ENCODE measurements around the gene JPT2. TPM values are rescaled to one million over a fixed set of nuclear protein-coding genes. Genes with fewer than 3 reads are reported as not detected.

The JPT2 gene
- total RNA-seq, 1 experiment from 2014 or later = 113 TPM

DNA sequence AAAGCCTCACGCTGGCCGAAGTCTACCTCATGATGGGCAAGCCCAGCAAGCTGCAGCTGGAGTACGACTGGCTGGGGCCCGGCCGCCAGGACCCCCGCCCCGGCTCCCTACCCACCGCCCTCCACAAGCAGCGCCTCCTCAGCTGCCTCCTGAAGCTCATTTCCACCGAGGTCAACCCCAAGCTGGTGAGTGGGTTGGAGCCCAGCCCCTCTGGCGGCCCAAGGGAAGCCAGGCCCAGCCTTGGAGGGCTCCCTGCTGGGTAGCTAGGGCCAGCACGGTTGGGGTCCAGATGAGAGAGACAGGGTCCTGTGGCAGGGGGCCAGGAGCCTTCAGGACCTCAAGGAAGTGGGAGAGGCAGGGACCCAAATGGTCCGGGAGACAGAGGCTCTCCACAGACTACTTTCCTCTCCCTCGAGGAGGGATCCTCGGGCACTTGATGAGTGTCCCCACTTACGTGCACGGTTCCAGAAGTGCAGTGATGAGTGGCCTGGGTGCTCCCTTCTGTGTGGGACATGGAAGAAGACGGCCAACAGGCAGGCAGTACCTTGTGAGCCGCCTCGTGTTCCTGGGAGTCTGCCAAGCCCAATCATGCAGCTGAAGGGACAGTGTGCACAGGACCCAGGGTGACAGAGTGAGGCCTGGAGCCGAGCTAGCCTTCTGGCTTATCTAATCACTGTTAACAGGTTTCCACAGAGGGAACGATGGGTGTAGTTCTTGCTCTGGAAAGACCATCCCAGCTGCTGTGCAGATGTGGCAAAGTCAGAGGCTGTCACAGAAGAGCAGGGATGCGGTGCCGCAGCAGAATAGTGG lies 21.1 kb upstream of the JPT2 start:
- no peak for TF ChIP-seq POLR2AphosphoS5 (IDR thresholded peaks at IDR 0.05; ENCODE audit: low read depth, low read length)
- no peak for TF ChIP-seq SRF (IDR thresholded peaks at IDR 0.05; ENCODE audit: low read depth)
- TF ChIP-seq POLR2A (IDR thresholded peaks at IDR 0.05; ENCODE audit: borderline replicate concordance, extremely low read depth, insufficient read depth, insufficient read length) = no peak
- TF ChIP-seq TCF7L2 (IDR thresholded peaks at IDR 0.05; ENCODE audit: borderline replicate concordance, extremely low read depth, insufficient read depth, insufficient read length) = no peak
- no peak for TF ChIP-seq EGR1 (IDR thresholded peaks at IDR 0.05; ENCODE audit: low read depth)
- TF ChIP-seq, protein P1, sequence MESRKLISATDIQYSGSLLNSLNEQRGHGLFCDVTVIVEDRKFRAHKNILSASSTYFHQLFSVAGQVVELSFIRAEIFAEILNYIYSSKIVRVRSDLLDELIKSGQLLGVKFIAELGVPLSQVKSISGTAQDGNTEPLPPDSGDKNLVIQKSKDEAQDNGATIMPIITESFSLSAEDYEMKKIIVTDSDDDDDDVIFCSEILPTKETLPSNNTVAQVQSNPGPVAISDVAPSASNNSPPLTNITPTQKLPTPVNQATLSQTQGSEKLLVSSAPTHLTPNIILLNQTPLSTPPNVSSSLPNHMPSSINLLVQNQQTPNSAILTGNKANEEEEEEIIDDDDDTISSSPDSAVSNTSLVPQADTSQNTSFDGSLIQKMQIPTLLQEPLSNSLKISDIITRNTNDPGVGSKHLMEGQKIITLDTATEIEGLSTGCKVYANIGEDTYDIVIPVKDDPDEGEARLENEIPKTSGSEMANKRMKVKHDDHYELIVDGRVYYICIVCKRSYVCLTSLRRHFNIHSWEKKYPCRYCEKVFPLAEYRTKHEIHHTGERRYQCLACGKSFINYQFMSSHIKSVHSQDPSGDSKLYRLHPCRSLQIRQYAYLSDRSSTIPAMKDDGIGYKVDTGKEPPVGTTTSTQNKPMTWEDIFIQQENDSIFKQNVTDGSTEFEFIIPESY (IDR thresholded peaks at IDR 0.05; ENCODE audit: extremely low read depth, insufficient replicate concordance, low read length) = no peak
- no peak for TF ChIP-seq ZNF274 (IDR thresholded peaks at IDR 0.05; ENCODE audit: low read depth, low read length)
- ChIA-PET RAD21 (ENCODE audit: low non-redundant PET in 1 of 2, low total read pairs in 2 of 2, uncharacterized antibody in 2 of 2, unreplicated experiment in 2 of 2) (no interaction called here), CTCF (no interaction called here), POLR2A (interaction anchor here (0.5 kb wide), 1 partner anchor 8 kb away, joined by 3 read pairs; no protein-coding TSS in a partner anchor)
- no peak overlapping the region for H3K4me2 ChIP-seq (ENCODE audit: low read length)
- H3K36me3 ChIP-seq (ENCODE audit: control insufficient read depth in 1 of 2, insufficient read depth in 2 of 2, low read length in 2 of 2) = peaks cover 11 to 21% of the 10 kb centered on the region in 2 experiments
- H3K9me3 ChIP-seq (ENCODE audit: control insufficient read depth in 1 of 2, insufficient read depth in 1 of 2, low read depth in 1 of 2, low read length in 2 of 2) = no peaks in the 10 kb centered on the region
- no peaks in the 10 kb centered on the region for H3K27me3 ChIP-seq (ENCODE audit: insufficient read depth, low read length)
- no TSS peak for BruUV-seq (replicated peaks)
- no peak overlapping the region for H3K9ac ChIP-seq (ENCODE audit: low read length)
- H4K20me1 ChIP-seq (ENCODE audit: insufficient read depth) = no peaks in the 10 kb centered on the region
- H2AFZ ChIP-seq (ENCODE audit: low read depth, low read length, poor library complexity, severe bottlenecking) = no peak overlapping the region
- H3K4me1 ChIP-seq (ENCODE audit: control insufficient read depth in 1 of 2, insufficient read depth in 2 of 2, low read length in 2 of 2) = no peaks in the 10 kb centered on the region
- H3K4me3 ChIP-seq (replicated peaks in 1 of 2; ENCODE audit: low read depth in 1 of 2, low read length in 2 of 2) = no peak overlapping the region
- no peak overlapping the region for H3K27ac ChIP-seq (ENCODE audit: low read depth, low read length)
- ATAC-seq = no peak
- no peaks in the 10 kb centered on the region for H3K9me2 ChIP-seq (ENCODE audit: insufficient read depth)
- DNase-seq (ENCODE audit: low read depth, low spot score) = no peak
- intact Hi-C loops (cut with micrococcal nuclease) = no loop called here
- H3K79me2 ChIP-seq (ENCODE audit: insufficient read depth, low read length) = no peaks in the 10 kb centered on the region

Measured in HCT116 (cell line).